ENCODE measurements around the gene PYGO2. TPM values are rescaled to one million over a fixed set of nuclear protein-coding genes. Genes with fewer than 3 reads are reported as not detected.

PYGO2 gene
- total RNA-seq, 1 experiment from 2014 or later = 37.3 TPM

GRCh38 chr1:154964359-154964758 lies 2.8 kb upstream of the PYGO2 start:
- Histone ChIP-seq H3K36me3 (ENCODE audit: insufficient read depth, low read length) (peaks cover 13% of the 10 kb centered on the region; the same call in 1 of the 2 replicates), H3K79me2 (ENCODE audit: low read length) (peaks cover 36% of the 10 kb centered on the region), H3K9me2 (replicated peaks; ENCODE audit: insufficient read depth, low read length) (no peaks in the 10 kb centered on the region), H3K27me3 (ENCODE audit: low read length) (no peaks in the 10 kb centered on the region), H3K9ac (ENCODE audit: low read length) (no peak overlapping the region), H2AFZ (ENCODE audit: low read length) (no peak overlapping the region), H3K4me3 (ENCODE audit: low read length) (no peak overlapping the region), H3K4me2 (ENCODE audit: low read depth, low read length, poor library complexity, severe bottlenecking) (no peak overlapping the region), H3K27ac (ENCODE audit: low read length) (no peak overlapping the region), H4K20me1 (ENCODE audit: insufficient read depth, low read depth, low read length) (no peaks in the 10 kb centered on the region), H3K4me1 (ENCODE audit: low read length) (peaks cover 28% of the 10 kb centered on the region), H3K9me3 (ENCODE audit: low read length) (no peaks in the 10 kb centered on the region)
- DNase-seq = no peak

GRCh38 chr1:154963643-154964042 lies 2.1 kb upstream of the PYGO2 start:
- Histone ChIP-seq H2AFZ (ENCODE audit: low read length) (no peak overlapping the region), H3K79me2 (ENCODE audit: low read length) (peaks cover 32% of the 10 kb centered on the region), H3K27ac (ENCODE audit: low read length) (no peak overlapping the region), H3K9me2 (replicated peaks; ENCODE audit: insufficient read depth, low read length) (no peaks in the 10 kb centered on the region), H3K27me3 (ENCODE audit: low read length) (no peaks in the 10 kb centered on the region), H3K4me1 (ENCODE audit: low read length) (peaks cover 23% of the 10 kb centered on the region), H3K36me3 (ENCODE audit: insufficient read depth, low read length) (peaks cover 13% of the 10 kb centered on the region; the same call in 1 of the 2 replicates), H3K4me2 (ENCODE audit: low read depth, low read length, poor library complexity, severe bottlenecking) (peak overlapping the region; percentile 89), H4K20me1 (ENCODE audit: insufficient read depth, low read depth, low read length) (no peaks in the 10 kb centered on the region), H3K9ac (ENCODE audit: low read length) (peak overlapping the region; percentile 98), H3K9me3 (ENCODE audit: low read length) (no peaks in the 10 kb centered on the region), H3K4me3 (ENCODE audit: low read length) (peak overlapping the region; percentile 93)
- DNase-seq = no peak

GRCh38 chr1:154962795-154963330 lies 1.3 kb upstream of the PYGO2 start:
- Histone ChIP-seq H3K9me3 (ENCODE audit: low read length) (no peaks in the 10 kb centered on the region), H3K9ac (ENCODE audit: low read length) (peak overlapping the region; percentile 98), H3K9me2 (replicated peaks; ENCODE audit: insufficient read depth, low read length) (no peaks in the 10 kb centered on the region), H3K36me3 (ENCODE audit: insufficient read depth, low read length) (peaks cover 13% of the 10 kb centered on the region; the same call in 1 of the 2 replicates), H3K4me1 (ENCODE audit: low read length) (peaks cover 23% of the 10 kb centered on the region), H3K27me3 (ENCODE audit: low read length) (no peaks in the 10 kb centered on the region), H3K4me3 (ENCODE audit: low read length) (peak overlapping the region; percentile 93), H3K4me2 (ENCODE audit: low read depth, low read length, poor library complexity, severe bottlenecking) (peak overlapping the region; percentile 89), H3K79me2 (ENCODE audit: low read length) (peaks cover 32% of the 10 kb centered on the region), H4K20me1 (ENCODE audit: insufficient read depth, low read depth, low read length) (no peaks in the 10 kb centered on the region), H3K27ac (ENCODE audit: low read length) (peak overlapping the region; percentile 87), H2AFZ (ENCODE audit: low read length) (no peak overlapping the region)
- peak; percentile 59 for DNase-seq

- DNase-seq = peak; percentile 82
- no peaks in the 10 kb centered on the region for H4K20me1 ChIP-seq (ENCODE audit: insufficient read depth, low read depth, low read length)
- H3K9ac ChIP-seq (ENCODE audit: low read length) = peak overlapping the region; percentile 98
- no peak overlapping the region for H2AFZ ChIP-seq (ENCODE audit: low read length)
- H3K36me3 ChIP-seq (ENCODE audit: insufficient read depth, low read length) = peaks cover 8% of the 10 kb centered on the region; the same call in 1 of the 2 replicates
- peak overlapping the region; percentile 89 for H3K4me2 ChIP-seq (ENCODE audit: low read depth, low read length, poor library complexity, severe bottlenecking)
- peak overlapping the region; percentile 93 for H3K4me3 ChIP-seq (ENCODE audit: low read length)
- H3K79me2 ChIP-seq (ENCODE audit: low read length) = peaks cover 32% of the 10 kb centered on the region
- H3K27me3 ChIP-seq (ENCODE audit: low read length) = no peaks in the 10 kb centered on the region
- H3K9me2 ChIP-seq (replicated peaks; ENCODE audit: insufficient read depth, low read length) = no peaks in the 10 kb centered on the region
- H3K27ac ChIP-seq (ENCODE audit: low read length) = peak overlapping the region; percentile 87
- no peaks in the 10 kb centered on the region for H3K9me3 ChIP-seq (ENCODE audit: low read length)
- H3K4me1 ChIP-seq (ENCODE audit: low read length) = peaks cover 23% of the 10 kb centered on the region
Observed at GRCh38 chr1:154962156-154962749, 671 bp upstream of the PYGO2 start.

- Histone ChIP-seq H3K27ac (ENCODE audit: low read length) (peak overlapping the region; percentile 87), H3K4me2 (ENCODE audit: low read depth, low read length, poor library complexity, severe bottlenecking) (peak overlapping the region; percentile 89), H4K20me1 (ENCODE audit: insufficient read depth, low read depth, low read length) (no peaks in the 10 kb centered on the region), H3K79me2 (ENCODE audit: low read length) (peaks cover 32% of the 10 kb centered on the region), H3K9me3 (ENCODE audit: low read length) (no peaks in the 10 kb centered on the region), H3K4me1 (ENCODE audit: low read length) (peaks cover 36% of the 10 kb centered on the region), H3K9me2 (replicated peaks; ENCODE audit: insufficient read depth, low read length) (no peaks in the 10 kb centered on the region), H3K36me3 (ENCODE audit: insufficient read depth, low read length) (peaks cover 8% of the 10 kb centered on the region; the same call in 1 of the 2 replicates), H3K27me3 (ENCODE audit: low read length) (no peaks in the 10 kb centered on the region), H3K4me3 (ENCODE audit: low read length) (peak overlapping the region; percentile 93), H2AFZ (ENCODE audit: low read length) (no peak overlapping the region), H3K9ac (ENCODE audit: low read length) (peak overlapping the region; percentile 98)
- DNase-seq = peak; percentile 58
Observed at GRCh38 chr1:154960446-154961136, 991 bp downstream of the PYGO2 start.

GRCh38 chr1:154959426-154959780 lies 2.2 kb downstream of the PYGO2 start:
- Histone ChIP-seq H3K36me3 (ENCODE audit: insufficient read depth, low read length) (peaks cover 8% of the 10 kb centered on the region; the same call in 1 of the 2 replicates), H3K4me1 (ENCODE audit: low read length) (peaks cover 48% of the 10 kb centered on the region), H3K27ac (ENCODE audit: low read length) (no peak overlapping the region), H3K27me3 (ENCODE audit: low read length) (no peaks in the 10 kb centered on the region), H3K79me2 (ENCODE audit: low read length) (peaks cover 39% of the 10 kb centered on the region), H4K20me1 (ENCODE audit: insufficient read depth, low read depth, low read length) (no peaks in the 10 kb centered on the region), H3K9me2 (replicated peaks; ENCODE audit: insufficient read depth, low read length) (no peaks in the 10 kb centered on the region), H3K9me3 (ENCODE audit: low read length) (no peaks in the 10 kb centered on the region), H3K4me2 (ENCODE audit: low read depth, low read length, poor library complexity, severe bottlenecking) (no peak overlapping the region), H2AFZ (ENCODE audit: low read length) (no peak overlapping the region), H3K9ac (ENCODE audit: low read length) (no peak overlapping the region), H3K4me3 (ENCODE audit: low read length) (no peak overlapping the region)
- DNase-seq = no peak

GRCh38 chr1:154958681-154959425 lies 2.7 kb downstream of the PYGO2 start:
- DNase-seq = no peak
- H3K9ac ChIP-seq (ENCODE audit: low read length) = no peak overlapping the region

GRCh38 chr1:154958036-154958435 lies 3.5 kb downstream of the PYGO2 start:
- DNase-seq = no peak
- no peak overlapping the region for H3K4me2 ChIP-seq (ENCODE audit: low read depth, low read length, poor library complexity, severe bottlenecking)
- H3K9me2 ChIP-seq (replicated peaks; ENCODE audit: insufficient read depth, low read length) = no peaks in the 10 kb centered on the region
- no peak overlapping the region for H2AFZ ChIP-seq (ENCODE audit: low read length)
- peaks cover 53% of the 10 kb centered on the region for H3K4me1 ChIP-seq (ENCODE audit: low read length)
- H3K79me2 ChIP-seq (ENCODE audit: low read length) = peaks cover 44% of the 10 kb centered on the region
- H3K9ac ChIP-seq (ENCODE audit: low read length) = no peak overlapping the region
- no peak overlapping the region for H3K4me3 ChIP-seq (ENCODE audit: low read length)
- H4K20me1 ChIP-seq (ENCODE audit: insufficient read depth, low read depth, low read length) = no peaks in the 10 kb centered on the region
- no peaks in the 10 kb centered on the region for H3K27me3 ChIP-seq (ENCODE audit: low read length)
- no peak overlapping the region for H3K27ac ChIP-seq (ENCODE audit: low read length)
- H3K9me3 ChIP-seq (ENCODE audit: low read length) = no peaks in the 10 kb centered on the region
- H3K36me3 ChIP-seq (ENCODE audit: insufficient read depth, low read length) = no peaks in the 10 kb centered on the region

More at GRCh38 chr1:154958681-154959425, 2.7 kb downstream of the PYGO2 start:
- no peaks in the 10 kb centered on the region for H3K9me3 ChIP-seq (ENCODE audit: low read length)
- H4K20me1 ChIP-seq (ENCODE audit: insufficient read depth, low read depth, low read length) = no peaks in the 10 kb centered on the region
- H3K79me2 ChIP-seq (ENCODE audit: low read length) = peaks cover 43% of the 10 kb centered on the region
- H3K4me3 ChIP-seq (ENCODE audit: low read length) = no peak overlapping the region
- H3K4me2 ChIP-seq (ENCODE audit: low read depth, low read length, poor library complexity, severe bottlenecking) = no peak overlapping the region
- no peak overlapping the region for H2AFZ ChIP-seq (ENCODE audit: low read length)
- no peaks in the 10 kb centered on the region for H3K9me2 ChIP-seq (replicated peaks; ENCODE audit: insufficient read depth, low read length)
- H3K27ac ChIP-seq (ENCODE audit: low read length) = no peak overlapping the region
- H3K4me1 ChIP-seq (ENCODE audit: low read length) = peaks cover 53% of the 10 kb centered on the region
- no peaks in the 10 kb centered on the region for H3K27me3 ChIP-seq (ENCODE audit: low read length)
- H3K36me3 ChIP-seq (ENCODE audit: insufficient read depth, low read length) = peaks cover 6% of the 10 kb centered on the region; the same call in 1 of the 2 replicates

All from Karpas-422 (cell line).